GM18868 (cell line): ENCODE measurements around the gene IFI16.
"Not testable (repeated sequence)": the region's sequence is repeated elsewhere in the genome, so short reads cannot be mapped to it uniquely, and the experiment has no call there.

Experiments used
- ATAC-seq: cut with Tn5 transposase; IDR thresholded peaks from one replicate; pipeline ENCODE4 v1.9.1; 2021; ENCODE audit warnings: mild to moderate bottlenecking, moderate library complexity; ENCODE audit not compliant: unreplicated experiment

The IFI16 gene

DNA sequence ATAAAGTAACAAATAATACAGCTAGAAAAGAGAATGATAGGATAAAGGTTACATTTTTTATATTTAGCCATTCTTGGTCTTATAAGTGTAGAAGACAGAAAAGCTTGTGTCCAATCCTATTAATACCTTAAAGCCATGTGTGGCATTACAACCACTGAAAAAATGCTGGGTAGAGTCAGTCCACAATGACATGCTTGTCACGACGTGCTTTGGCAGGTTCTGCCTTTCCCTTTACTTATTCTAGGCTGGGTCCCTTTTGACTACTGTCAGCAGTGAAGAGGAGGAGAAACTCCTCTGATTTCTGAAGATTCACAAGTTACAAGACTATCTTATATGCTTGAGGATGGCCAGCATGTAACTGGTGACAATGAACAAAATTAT lies 81.5 kb downstream of the IFI16 start:
- no peak for ATAC-seq

DNA sequence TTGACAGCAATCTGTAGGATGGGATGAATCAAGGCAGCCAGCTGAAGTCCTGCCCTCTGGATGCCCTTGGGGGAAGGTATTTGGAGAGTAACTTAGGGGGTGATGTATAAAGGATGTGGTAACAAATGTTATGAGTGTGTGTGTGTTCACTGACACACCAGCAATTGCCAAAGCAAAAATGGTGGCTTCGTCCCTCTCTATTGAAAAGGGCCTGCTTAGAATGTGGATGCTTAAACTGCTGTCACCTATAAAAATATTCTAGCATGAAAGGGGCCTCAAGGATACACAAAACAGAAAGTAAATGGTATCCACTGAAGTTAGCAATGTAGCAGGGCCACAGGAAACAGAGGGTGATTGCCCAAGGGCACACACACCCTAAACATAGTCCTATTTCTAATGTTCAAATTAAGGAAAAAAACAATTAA lies 81.9 kb downstream of the IFI16 start:
- no peak for ATAC-seq

DNA sequence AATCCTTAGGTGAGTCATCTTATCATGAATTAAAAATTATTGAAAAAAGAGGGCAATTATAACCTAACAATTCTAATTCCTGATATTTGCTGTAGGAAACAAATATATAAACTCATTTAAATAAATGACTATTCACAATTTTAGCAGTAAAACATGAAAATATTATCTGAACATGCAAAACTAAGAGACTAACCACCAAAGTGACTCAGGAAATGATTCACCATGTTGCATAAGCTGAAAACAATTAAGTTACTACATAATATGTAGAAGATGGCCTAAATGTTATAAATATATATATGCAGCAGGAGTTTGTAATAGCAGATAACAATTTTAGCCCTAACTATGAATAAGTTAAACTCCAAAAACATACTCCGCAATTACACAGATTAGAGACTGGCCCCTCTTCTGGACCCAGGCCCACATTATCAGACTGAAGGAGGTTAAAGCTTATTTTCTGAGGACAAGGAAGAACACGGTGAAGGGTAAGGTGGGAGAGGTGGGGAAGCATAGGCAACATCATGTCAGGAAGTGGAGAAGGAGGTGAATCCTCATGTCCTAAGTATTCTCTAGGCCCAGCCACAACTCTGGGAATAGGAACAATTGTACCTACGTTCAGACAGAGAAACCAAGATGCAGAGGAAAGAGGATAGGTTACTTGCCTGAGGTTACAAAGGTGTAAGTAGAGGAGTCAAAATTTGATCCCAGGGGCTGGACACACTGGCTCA lies 82.5 kb downstream of the IFI16 start:
- no peak for ATAC-seq

DNA sequence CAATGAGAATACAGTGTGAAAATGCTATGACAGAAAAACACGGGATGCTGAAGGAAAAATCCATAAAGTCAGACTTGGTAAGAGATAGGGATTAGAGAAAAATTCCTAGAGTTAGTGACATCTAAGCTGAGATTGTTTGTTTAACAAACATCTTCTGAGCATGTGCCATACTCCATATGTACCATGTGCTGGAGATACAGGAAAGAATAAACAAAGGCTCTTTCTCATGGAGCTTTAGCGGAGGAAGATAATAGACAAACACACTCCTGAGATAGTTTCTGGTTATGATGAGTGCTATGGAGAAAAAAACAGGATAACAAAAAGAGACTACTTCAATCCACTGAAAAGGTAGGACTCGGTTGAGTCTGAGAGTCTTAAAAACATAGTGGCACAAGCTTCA lies 88.9 kb downstream of the IFI16 start:
- ATAC-seq, result no peak

DNA sequence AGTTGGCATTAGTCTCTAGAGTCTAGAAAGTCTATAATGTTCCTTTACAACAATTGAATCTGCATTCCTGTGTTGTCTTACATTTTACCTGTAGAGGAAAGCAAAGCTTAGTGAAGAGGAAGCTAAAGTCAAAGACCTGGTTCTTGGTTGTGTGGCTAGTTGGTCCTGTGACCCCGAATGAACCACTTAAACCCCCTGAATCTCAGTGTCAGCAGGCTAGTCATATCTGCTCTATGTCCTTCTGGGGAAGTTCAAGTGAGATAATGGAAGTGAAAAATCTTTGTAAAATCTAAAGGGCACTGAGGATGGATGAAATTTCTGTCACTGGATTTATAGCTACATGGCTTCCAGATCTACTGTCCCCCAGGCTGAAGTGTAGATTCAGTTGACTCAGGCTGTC lies 90.9 kb downstream of the IFI16 start:
- no peak for ATAC-seq

DNA sequence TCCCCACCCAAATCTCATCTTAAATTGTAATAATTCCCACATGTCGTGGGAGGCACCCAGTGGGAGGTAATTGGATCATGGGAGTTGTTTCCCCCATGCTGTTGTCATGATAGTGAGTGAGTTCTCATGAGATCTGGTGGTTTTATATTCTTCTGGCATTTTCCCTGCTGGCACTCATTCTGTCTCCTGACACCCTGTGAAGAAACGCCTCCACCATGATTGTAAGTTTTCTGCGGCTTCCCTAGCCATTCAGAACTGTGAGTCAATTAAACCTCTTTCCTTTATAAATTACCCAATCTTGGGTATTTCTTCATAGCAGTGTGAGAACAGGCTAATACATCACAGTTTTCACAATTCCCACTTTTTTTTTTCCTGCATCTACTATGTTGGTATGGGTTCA lies 93.3 kb downstream of the IFI16 start:
- not testable (repeated sequence) for ATAC-seq
